Measurements from ENCODE around the gene SLC35B4.

DNA sequence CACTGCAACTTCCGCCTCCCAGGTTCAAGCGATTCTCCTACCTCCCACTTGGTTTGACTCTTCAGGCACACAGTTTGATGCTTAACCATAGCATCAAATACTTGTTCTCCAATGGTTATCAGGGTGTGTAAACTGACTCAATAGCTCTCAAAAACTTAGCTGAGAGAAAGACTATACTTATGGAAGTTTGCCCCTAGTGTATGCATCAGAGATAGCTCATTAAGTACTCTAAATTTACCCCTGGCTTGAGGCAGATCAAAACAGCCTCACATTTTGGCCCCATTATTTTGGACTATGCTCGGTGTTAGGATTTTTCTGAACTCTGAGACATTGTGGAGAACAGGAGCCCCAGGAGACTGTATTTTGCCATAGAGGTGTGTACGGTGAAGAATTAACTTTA, 40.8 kb upstream of the SLC35B4 start:
- TF ChIP-seq, protein P1, sequence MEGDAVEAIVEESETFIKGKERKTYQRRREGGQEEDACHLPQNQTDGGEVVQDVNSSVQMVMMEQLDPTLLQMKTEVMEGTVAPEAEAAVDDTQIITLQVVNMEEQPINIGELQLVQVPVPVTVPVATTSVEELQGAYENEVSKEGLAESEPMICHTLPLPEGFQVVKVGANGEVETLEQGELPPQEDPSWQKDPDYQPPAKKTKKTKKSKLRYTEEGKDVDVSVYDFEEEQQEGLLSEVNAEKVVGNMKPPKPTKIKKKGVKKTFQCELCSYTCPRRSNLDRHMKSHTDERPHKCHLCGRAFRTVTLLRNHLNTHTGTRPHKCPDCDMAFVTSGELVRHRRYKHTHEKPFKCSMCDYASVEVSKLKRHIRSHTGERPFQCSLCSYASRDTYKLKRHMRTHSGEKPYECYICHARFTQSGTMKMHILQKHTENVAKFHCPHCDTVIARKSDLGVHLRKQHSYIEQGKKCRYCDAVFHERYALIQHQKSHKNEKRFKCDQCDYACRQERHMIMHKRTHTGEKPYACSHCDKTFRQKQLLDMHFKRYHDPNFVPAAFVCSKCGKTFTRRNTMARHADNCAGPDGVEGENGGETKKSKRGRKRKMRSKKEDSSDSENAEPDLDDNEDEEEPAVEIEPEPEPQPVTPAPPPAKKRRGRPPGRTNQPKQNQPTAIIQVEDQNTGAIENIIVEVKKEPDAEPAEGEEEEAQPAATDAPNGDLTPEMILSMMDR (IDR thresholded peaks at IDR 0.05; ENCODE audit: insufficient read depth, low read length, poor library complexity, severe bottlenecking): no peak
- TF ChIP-seq EZH2phosphoT487 (conservative IDR thresholded peaks at IDR 0.05; ENCODE audit: low read length): no peak
